OCI-LY7 (cell line): ENCODE measurements around the gene GNG12. TPM values are rescaled to one million over a fixed set of nuclear protein-coding genes. Genes with fewer than 3 reads are reported as not detected.

Experiments
- BruUV-seq: library from RNA; stranded (reverse); fragments of 400-500 nt; replicated peaks from 2 replicates; lab custom pipeline; 2021; lab: Mats Ljungman, UMichigan
- CTCF ChIA-PET: fragments of 300-600 bp; sonication (Branson Sonifier 250); formaldehyde crosslinking; loops from one replicate; lab custom pipeline; 2022; ENCODE audit warnings: antibody characterized with exemption; ENCODE audit not compliant: unreplicated experiment; lab: Charles Lee
- POLR2A ChIA-PET: fragments of 300-600 bp; sonication (Branson Sonifier 250); formaldehyde crosslinking; loops from one replicate; lab custom pipeline; 2022; ENCODE audit warnings: antibody characterized with exemption; lab: Charles Lee
- DNase-seq: peaks from one replicate; pipeline ENCODE4 v3.0.0-alpha.2; 2015; ENCODE audit warnings: low spot score
- H2AFZ ChIP-seq: fragments of 200-600 bp; sonication (generic), shearing (Covaris generic); 2 replicates; pipeline ENCODE4 v1.6.1; 2014; ENCODE audit warnings: mild to moderate bottlenecking, antibody characterized with exemption, low read length, moderate library complexity
- H3K27ac ChIP-seq: fragments of 200-600 bp; sonication (generic); 2 replicates; pipeline ENCODE4 v1.5.1; 2014; ENCODE audit warnings: mixed run types, low read depth, mild to moderate bottlenecking, moderate library complexity, low read length, inconsistent platforms; ENCODE audit not compliant: poor library complexity, severe bottlenecking
- H3K36me3 ChIP-seq: fragments of 200-600 bp; sonication (generic); 2 replicates; pipeline ENCODE4 v1.6.1; 2014; ENCODE audit warnings: mild to moderate bottlenecking, antibody characterized with exemption, low read length, moderate library complexity, mixed read lengths; ENCODE audit not compliant: insufficient read depth
- H3K4me1 ChIP-seq: fragments of 200-600 bp; sonication (generic); 2 replicates; pipeline ENCODE4 v1.5.1; 2014; ENCODE audit warnings: mild to moderate bottlenecking, low read length; ENCODE audit not compliant: insufficient read depth, poor library complexity, severe bottlenecking
- H3K4me2 ChIP-seq: fragments of 200-600 bp; sonication (generic); 2 replicates; pipeline ENCODE4 v1.6.1; 2014; ENCODE audit warnings: mild to moderate bottlenecking, low read length
- H3K4me3 ChIP-seq: fragments of 200-600 bp; sonication (generic); 2 replicates; pipeline ENCODE4 v1.5.1; 2014; ENCODE audit warnings: mild to moderate bottlenecking, low read depth, low read length; ENCODE audit not compliant: poor library complexity, severe bottlenecking
- H3K79me2 ChIP-seq: fragments of 200-600 bp; sonication (generic); 2 replicates; pipeline ENCODE4 v1.6.1; 2016; ENCODE audit warnings: low read depth, mild to moderate bottlenecking, low read length, moderate library complexity, mixed read lengths; ENCODE audit not compliant: insufficient read depth
- H3K9me2 ChIP-seq: fragments of 200-600 bp; sonication (generic); 2 replicates; pipeline ENCODE4 v1.6.1; 2016; ENCODE audit warnings: mild to moderate bottlenecking, low read length, mixed read lengths; ENCODE audit not compliant: insufficient read depth
- H3K9me3 ChIP-seq: fragments of 200-600 bp; sonication (generic); 2 replicates; pipeline ENCODE4 v1.6.1; 2014; ENCODE audit warnings: mild to moderate bottlenecking, mixed run types, low read length, mixed read lengths
- H4K20me1 ChIP-seq: fragments of 200-600 bp; sonication (generic); 2 replicates; pipeline ENCODE4 v1.6.1; 2014; ENCODE audit warnings: mild to moderate bottlenecking, antibody characterized with exemption, low read length, moderate library complexity, mixed read lengths; ENCODE audit not compliant: insufficient read depth
- CTCF ChIP-seq: fragments of 200-600 bp; sonication (generic); conservative IDR thresholded peaks from 2 replicates; pipeline ENCODE4 v1.5.1; 2014; ENCODE audit warnings: mild to moderate bottlenecking, antibody characterized with exemption, low read length, moderate library complexity, mixed read lengths
- EZH2phosphoT487 ChIP-seq: fragments of 200-600 bp; sonication (generic); IDR thresholded peaks from 2 replicates; pipeline ENCODE4 v1.6.1; 2018; ENCODE audit warnings: low read depth, borderline replicate concordance, mild to moderate bottlenecking, mixed run types, antibody characterized with exemption, low read length, moderate library complexity, mixed read lengths
- intact Hi-C: fragments of 100-400 bp; cut with micrococcal nuclease; formaldehyde crosslinking; loops from one replicate; pipeline ENCODE4 v1.10.0; 2022; ENCODE audit not compliant: unreplicated experiment
- total RNA-seq, 2 experiments: library from RNA; depleted of rRNA in 1 of 2; stranded (reverse); fragments of >200 nt in 1 of 2; shearing (Covaris generic) in 1 of 2; gene quantifications; 2 replicates each; pipeline ENCODE4 v1.2.3, GENCODE V29; 2014 to 2022

Gene GNG12
- total RNA-seq, 2 experiments from 2014 or later, result 0.10 TPM; not detected in 1

DNA sequence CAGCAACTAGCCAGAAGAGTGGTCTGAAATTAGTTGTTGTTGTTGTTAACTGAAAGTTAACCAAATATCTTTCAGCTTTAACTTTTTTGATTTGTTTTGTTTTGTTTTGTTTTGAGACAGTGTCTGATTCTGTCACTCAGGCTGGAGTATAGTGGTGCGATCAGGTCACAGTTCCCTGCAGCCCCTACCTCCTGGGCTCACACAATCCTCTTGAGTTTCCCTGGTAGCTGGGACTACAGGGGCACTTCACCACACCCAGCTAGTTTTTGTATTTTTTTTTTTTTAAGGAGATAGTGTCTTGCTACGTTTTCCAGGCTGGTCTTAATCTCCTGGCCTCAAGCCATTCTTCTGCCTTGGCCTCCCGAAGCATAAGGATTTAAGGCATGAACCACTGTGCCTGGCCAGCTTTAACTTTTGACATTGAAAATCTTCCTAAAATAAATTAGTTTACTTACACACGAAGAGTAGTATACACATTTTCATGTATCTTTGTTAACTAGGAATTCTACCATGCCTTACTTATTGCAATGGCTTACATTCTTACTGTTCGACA lies 45.0 kb downstream of the GNG12 start:
- Histone ChIP-seq H3K4me3 (no peak overlapping the region), H3K4me2 (no peak overlapping the region), H3K9me3 (no peaks in the 10 kb centered on the region), H3K36me3 (no peaks in the 10 kb centered on the region), H3K27ac (no peak overlapping the region), H3K79me2 (no peaks in the 10 kb centered on the region), H3K4me1 (no peaks in the 10 kb centered on the region), H3K9me2 (no peaks in the 10 kb centered on the region), H2AFZ (no peak overlapping the region), H4K20me1 (no peaks in the 10 kb centered on the region)
- POLR2A ChIA-PET, result interaction anchor here (0.9 kb wide), 1 partner anchor 17 kb away, joined by 3 read pairs; no protein-coding TSS in a partner anchor
- TF ChIP-seq EZH2phosphoT487 (no peak), CTCF (no peak)
- no peak for DNase-seq
- CTCF ChIA-PET, result no interaction called here
- no TSS peak for BruUV-seq
- intact Hi-C loops, result no loop called here

- Histone ChIP-seq H3K9me2 (no peaks in the 10 kb centered on the region), H3K9me3 (no peaks in the 10 kb centered on the region), H3K27ac (no peak overlapping the region), H3K4me3 (no peak overlapping the region), H3K4me2 (no peak overlapping the region), H3K4me1 (no peaks in the 10 kb centered on the region), H2AFZ (no peak overlapping the region), H4K20me1 (no peaks in the 10 kb centered on the region), H3K79me2 (no peaks in the 10 kb centered on the region), H3K36me3 (no peaks in the 10 kb centered on the region)
- no peak for DNase-seq
- intact Hi-C loops, result no loop called here
- ChIA-PET CTCF (no interaction called here), POLR2A (interaction anchor here (0.9 kb wide), 1 partner anchor 16 kb away, joined by 3 read pairs; no protein-coding TSS in a partner anchor)
- no peak for TF ChIP-seq CTCF
- no peak for TF ChIP-seq EZH2phosphoT487
- no TSS peak for BruUV-seq
These were observed 45.5 kb downstream of the GNG12 start for GRCh38 chr1:67787746-67788145.

GRCh38 chr1:67785847-67786753 lies 47.2 kb downstream of the GNG12 start:
- DNase-seq, result no peak
- Histone ChIP-seq H2AFZ (no peak overlapping the region), H3K4me2 (no peak overlapping the region), H3K36me3 (no peaks in the 10 kb centered on the region), H3K27ac (no peak overlapping the region), H3K4me1 (no peaks in the 10 kb centered on the region), H3K9me3 (no peaks in the 10 kb centered on the region), H3K4me3 (no peak overlapping the region), H3K79me2 (no peaks in the 10 kb centered on the region), H3K9me2 (no peaks in the 10 kb centered on the region), H4K20me1 (no peaks in the 10 kb centered on the region)
- ChIA-PET CTCF (no interaction called here), POLR2A (no interaction called here)
- intact Hi-C loops, result no loop called here
- no TSS peak for BruUV-seq
- TF ChIP-seq EZH2phosphoT487 (no peak), CTCF (no peak)
